Measurements from ENCODE around the gene TMEM8B. TPM values are rescaled to one million over a fixed set of nuclear protein-coding genes. Genes with fewer than 3 reads are reported as not detected.

The TMEM8B gene
- total RNA-seq, 4 donors from 2014 or later: 6.7 to 43.3 (median 14.6) TPM

- no peak for TF ChIP-seq CTCF (IDR thresholded peaks at IDR 0.05)
- TF ChIP-seq POLR2A (IDR thresholded peaks at IDR 0.05): no peak
- Histone ChIP-seq H3K36me3 (no peaks in the 10 kb centered on the region), H3K27me3 (no peaks in the 10 kb centered on the region), H3K4me1 (no peaks in the 10 kb centered on the region), H3K4me3 (no peak overlapping the region), H3K27ac (no peak overlapping the region), H3K9me3 (no peaks in the 10 kb centered on the region)
- no peak for DNase-seq
- intact Hi-C loops (cut with DNase I; ENCODE audit: low total_unique reads): no loop called here
Measured at GRCh38 chr9:35859310-35859989, 30.4 kb downstream of the TMEM8B start.

GRCh38 chr9:35859990-35860339 lies 30.9 kb downstream of the TMEM8B start:
- intact Hi-C loops (cut with DNase I; ENCODE audit: low total_unique reads): no loop called here
- no peak for DNase-seq
- no peak overlapping the region for H3K27ac ChIP-seq

GRCh38 chr9:35861161-35861897 lies 32.3 kb downstream of the TMEM8B start:
- Histone ChIP-seq H3K4me1 (no peaks in the 10 kb centered on the region), H3K9me3 (no peaks in the 10 kb centered on the region), H3K36me3 (no peaks in the 10 kb centered on the region), H3K4me3 (no peak overlapping the region), H3K27me3 (no peaks in the 10 kb centered on the region), H3K27ac (no peak overlapping the region)
- DNase-seq: no peak
- intact Hi-C loops (cut with DNase I; ENCODE audit: low total_unique reads): no loop called here
- no peak for TF ChIP-seq CTCF (IDR thresholded peaks at IDR 0.05)
- no peak for TF ChIP-seq POLR2A (IDR thresholded peaks at IDR 0.05)

More at GRCh38 chr9:35859990-35860339, 30.9 kb downstream of the TMEM8B start:
- Histone ChIP-seq H3K4me1 (no peaks in the 10 kb centered on the region), H3K27me3 (no peaks in the 10 kb centered on the region), H3K9me3 (no peaks in the 10 kb centered on the region), H3K36me3 (no peaks in the 10 kb centered on the region), H3K4me3 (no peak overlapping the region)
- TF ChIP-seq POLR2A (IDR thresholded peaks at IDR 0.05): no peak
- TF ChIP-seq CTCF (IDR thresholded peaks at IDR 0.05): no peak

GRCh38 chr9:35862328-35862727 lies 33.3 kb downstream of the TMEM8B start:
- Histone ChIP-seq H3K27me3 (no peaks in the 10 kb centered on the region), H3K4me1 (no peaks in the 10 kb centered on the region), H3K4me3 (no peak overlapping the region), H3K9me3 (no peaks in the 10 kb centered on the region), H3K36me3 (no peaks in the 10 kb centered on the region), H3K27ac (no peak overlapping the region)
- no peak for DNase-seq
- no peak for TF ChIP-seq CTCF (IDR thresholded peaks at IDR 0.05)
- no peak for TF ChIP-seq POLR2A (IDR thresholded peaks at IDR 0.05)
- intact Hi-C loops (cut with DNase I; ENCODE audit: low total_unique reads): no loop called here

- H3K27me3 ChIP-seq: no peaks in the 10 kb centered on the region
- no peak overlapping the region for H3K27ac ChIP-seq
- no peak for DNase-seq
- H3K4me1 ChIP-seq: no peaks in the 10 kb centered on the region
- intact Hi-C loops (cut with DNase I; ENCODE audit: low total_unique reads): no loop called here
- no peaks in the 10 kb centered on the region for H3K36me3 ChIP-seq
- TF ChIP-seq POLR2A (IDR thresholded peaks at IDR 0.05): no peak
- no peak for TF ChIP-seq CTCF (IDR thresholded peaks at IDR 0.05)
- H3K4me3 ChIP-seq: no peak overlapping the region
- no peaks in the 10 kb centered on the region for H3K9me3 ChIP-seq
Measured at GRCh38 chr9:35863583-35863982, 34.6 kb downstream of the TMEM8B start.
